ENCODE results near the gene CSNK1A1L.

Gene CSNK1A1L

GRCh38 chr13:37070956-37071355 lies 34.5 kb downstream of the CSNK1A1L start:
- Histone ChIP-seq H3K4me3 (ENCODE audit: low read depth, low read length, poor library complexity, severe bottlenecking) (no peak overlapping the region), H3K27me3 (ENCODE audit: insufficient read depth, low read length) (no peaks in the 10 kb centered on the region), H2AFZ (ENCODE audit: low read length) (no peak overlapping the region), H3K9ac (ENCODE audit: low read length) (no peak overlapping the region), H4K20me1 (ENCODE audit: insufficient read depth, low read length) (no peaks in the 10 kb centered on the region), H3K79me2 (ENCODE audit: insufficient read depth, low read length) (no peaks in the 10 kb centered on the region), H3K4me1 (ENCODE audit: insufficient read depth, low read length, severe bottlenecking) (no peaks in the 10 kb centered on the region), H3K9me3 (ENCODE audit: low read length) (no peaks in the 10 kb centered on the region), H3K27ac (ENCODE audit: low read depth, low read length, poor library complexity, severe bottlenecking) (no peak overlapping the region), H3F3A (ENCODE audit: insufficient read depth, low read length) (no peaks in the 10 kb centered on the region), H3K4me2 (ENCODE audit: low read length) (no peak overlapping the region), H3K9me2 (ENCODE audit: low read depth, low read length) (no peaks in the 10 kb centered on the region), H3K36me3 (ENCODE audit: insufficient read depth, low read length) (no peaks in the 10 kb centered on the region)
- TF ChIP-seq, protein P1, sequence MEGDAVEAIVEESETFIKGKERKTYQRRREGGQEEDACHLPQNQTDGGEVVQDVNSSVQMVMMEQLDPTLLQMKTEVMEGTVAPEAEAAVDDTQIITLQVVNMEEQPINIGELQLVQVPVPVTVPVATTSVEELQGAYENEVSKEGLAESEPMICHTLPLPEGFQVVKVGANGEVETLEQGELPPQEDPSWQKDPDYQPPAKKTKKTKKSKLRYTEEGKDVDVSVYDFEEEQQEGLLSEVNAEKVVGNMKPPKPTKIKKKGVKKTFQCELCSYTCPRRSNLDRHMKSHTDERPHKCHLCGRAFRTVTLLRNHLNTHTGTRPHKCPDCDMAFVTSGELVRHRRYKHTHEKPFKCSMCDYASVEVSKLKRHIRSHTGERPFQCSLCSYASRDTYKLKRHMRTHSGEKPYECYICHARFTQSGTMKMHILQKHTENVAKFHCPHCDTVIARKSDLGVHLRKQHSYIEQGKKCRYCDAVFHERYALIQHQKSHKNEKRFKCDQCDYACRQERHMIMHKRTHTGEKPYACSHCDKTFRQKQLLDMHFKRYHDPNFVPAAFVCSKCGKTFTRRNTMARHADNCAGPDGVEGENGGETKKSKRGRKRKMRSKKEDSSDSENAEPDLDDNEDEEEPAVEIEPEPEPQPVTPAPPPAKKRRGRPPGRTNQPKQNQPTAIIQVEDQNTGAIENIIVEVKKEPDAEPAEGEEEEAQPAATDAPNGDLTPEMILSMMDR (IDR thresholded peaks at IDR 0.05; ENCODE audit: low read length), result no peak

GRCh38 chr13:37070145-37070695 lies 35.2 kb downstream of the CSNK1A1L start:
- no peak overlapping the region for H3K27ac ChIP-seq (ENCODE audit: low read depth, low read length, poor library complexity, severe bottlenecking)
- H3K4me2 ChIP-seq (ENCODE audit: low read length), result no peak overlapping the region
- H2AFZ ChIP-seq (ENCODE audit: low read length), result no peak overlapping the region
- H3K9me2 ChIP-seq (ENCODE audit: low read depth, low read length), result no peaks in the 10 kb centered on the region
- no peak overlapping the region for H3K9ac ChIP-seq (ENCODE audit: low read length)
- no peaks in the 10 kb centered on the region for H4K20me1 ChIP-seq (ENCODE audit: insufficient read depth, low read length)
- no peaks in the 10 kb centered on the region for H3K27me3 ChIP-seq (ENCODE audit: insufficient read depth, low read length)
- H3K36me3 ChIP-seq (ENCODE audit: insufficient read depth, low read length), result no peaks in the 10 kb centered on the region
- H3K9me3 ChIP-seq (ENCODE audit: low read length), result no peaks in the 10 kb centered on the region
- no peaks in the 10 kb centered on the region for H3F3A ChIP-seq (ENCODE audit: insufficient read depth, low read length)
- TF ChIP-seq, protein P1 (IDR thresholded peaks at IDR 0.05; ENCODE audit: low read length), result no peak
- TF ChIP-seq EZH2 (IDR thresholded peaks at IDR 0.05; ENCODE audit: borderline replicate concordance, low read length), result no peak
- no peaks in the 10 kb centered on the region for H3K4me1 ChIP-seq (ENCODE audit: insufficient read depth, low read length, severe bottlenecking)
- no peak overlapping the region for H3K4me3 ChIP-seq (ENCODE audit: low read depth, low read length, poor library complexity, severe bottlenecking)
- no peaks in the 10 kb centered on the region for H3K79me2 ChIP-seq (ENCODE audit: insufficient read depth, low read length)

DNA sequence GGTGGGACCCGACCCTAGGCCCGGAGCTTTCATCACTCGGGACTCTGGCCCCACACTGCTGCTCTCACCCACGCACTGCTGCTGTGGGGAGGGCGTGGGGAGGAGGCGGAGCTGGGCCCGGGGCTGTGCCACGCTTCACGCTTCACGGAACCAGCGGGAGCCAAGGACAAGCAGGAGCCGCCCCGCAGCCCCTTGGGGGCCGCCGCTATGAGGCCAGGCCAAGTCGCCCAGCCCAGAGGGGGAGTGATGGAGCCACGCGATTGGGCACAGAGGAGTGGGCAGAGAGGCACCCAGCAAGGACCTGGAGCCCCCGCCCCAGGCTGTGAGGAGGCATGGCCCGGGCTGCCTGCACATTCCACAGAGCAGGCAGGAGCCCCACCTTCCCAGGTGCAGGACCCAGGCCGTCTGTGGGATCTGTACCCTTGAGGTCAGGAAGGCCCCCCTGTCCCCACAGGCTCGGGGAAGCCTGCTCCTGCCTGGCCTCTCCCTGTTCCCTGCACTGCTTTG lies 35.8 kb downstream of the CSNK1A1L start:
- H3K27me3 ChIP-seq (ENCODE audit: insufficient read depth, low read length), result no peaks in the 10 kb centered on the region
- no peaks in the 10 kb centered on the region for H3K79me2 ChIP-seq (ENCODE audit: insufficient read depth, low read length)
- H3K9me3 ChIP-seq (ENCODE audit: low read length), result no peaks in the 10 kb centered on the region
- H3F3A ChIP-seq (ENCODE audit: insufficient read depth, low read length), result no peaks in the 10 kb centered on the region
- no peaks in the 10 kb centered on the region for H3K4me1 ChIP-seq (ENCODE audit: insufficient read depth, low read length, severe bottlenecking)
- no peaks in the 10 kb centered on the region for H3K9me2 ChIP-seq (ENCODE audit: low read depth, low read length)
- no peaks in the 10 kb centered on the region for H3K36me3 ChIP-seq (ENCODE audit: insufficient read depth, low read length)
- no peak overlapping the region for H3K4me2 ChIP-seq (ENCODE audit: low read length)
- no peak for TF ChIP-seq EZH2 (IDR thresholded peaks at IDR 0.05; ENCODE audit: borderline replicate concordance, low read length)
- TF ChIP-seq, protein P1 (IDR thresholded peaks at IDR 0.05; ENCODE audit: low read length), result no peak
- no peak overlapping the region for H2AFZ ChIP-seq (ENCODE audit: low read length)
- H3K27ac ChIP-seq (ENCODE audit: low read depth, low read length, poor library complexity, severe bottlenecking), result no peak overlapping the region
- H3K9ac ChIP-seq (ENCODE audit: low read length), result no peak overlapping the region
- H4K20me1 ChIP-seq (ENCODE audit: insufficient read depth, low read length), result no peaks in the 10 kb centered on the region
- H3K4me3 ChIP-seq (ENCODE audit: low read depth, low read length, poor library complexity, severe bottlenecking), result no peak overlapping the region

Data from OCI-LY1 (cell line).